Tibial nerve (tissue), 4 donors: ENCODE results near the gene TBPL2. TPM values are rescaled to one million over a fixed set of nuclear protein-coding genes. Genes with fewer than 3 reads are reported as not detected.
"Not testable (repeated sequence)": the region's sequence is repeated elsewhere in the genome, so short reads cannot be mapped to it uniquely, and the experiment has no call there.

Experiments
- DNase-seq, 2 donors: peaks; one replicate each; pipeline ENCODE4 v3.0.0-alpha.2; 2019; ENCODE audit warnings: low spot score in 2 of 2
- H3K27ac ChIP-seq, 4 donors: fragments of 200-600 bp; sonication (generic) in 3 of 4; one replicate each; pipeline ENCODE4 v1.5.1; 2017 to 2019; ENCODE audit warnings: mild to moderate bottlenecking in 1 of 4
- H3K27me3 ChIP-seq, 2 donors: fragments of 200-600 bp; sonication (generic) in 1 of 2; one replicate each; pipeline versions ENCODE4 v1.5.1 to v1.6.0; 2017 to 2019
- H3K36me3 ChIP-seq, 3 donors: fragments of 200-600 bp; sonication (generic); one replicate each; pipeline ENCODE4 v1.5.1; 2018 to 2019
- H3K4me1 ChIP-seq, 4 donors: fragments of 200-600 bp; sonication (generic) in 3 of 4; one replicate each; pipeline ENCODE4 v1.5.1; 2017 to 2019
- H3K4me3 ChIP-seq, 4 donors: fragments of 200-600 bp; sonication (generic) in 3 of 4; one replicate each; pipeline ENCODE4 v1.5.1; 2017 to 2019; ENCODE audit warnings: mild to moderate bottlenecking in 1 of 4, moderate library complexity in 1 of 4
- H3K9me3 ChIP-seq, 4 donors: fragments of 200-600 bp; sonication (generic) in 3 of 4; one replicate each; pipeline ENCODE4 v1.5.1; 2017 to 2019
- EP300 ChIP-seq, 2 donors: sonication (generic); formaldehyde crosslinking; IDR thresholded peaks; one replicate each; pipeline ENCODE4 v1.6.1; 2017; ENCODE audit warnings: antibody characterized with exemption in 2 of 2, mild to moderate bottlenecking in 1 of 2
- POLR2A ChIP-seq, 2 donors: fragments of 450-650 bp; IDR thresholded peaks; one replicate each; pipeline ENCODE4 v1.6.1; 2017; ENCODE audit warnings: antibody characterized with exemption in 2 of 2, mild to moderate bottlenecking in 2 of 2, moderate library complexity in 2 of 2
- WGBS, 2 donors: methylation state at CpG; one replicate each; pipeline ENCODE4 v1.1.5; 2018; 5-methylcytosine and 5-hydroxymethylcytosine counted together
- total RNA-seq, 4 donors: library from RNA; depleted of rRNA; stranded (reverse); fragments of >200 nt; gene quantifications; one replicate each; pipeline ENCODE4 v1.1.0, GENCODE V29; 2016
- TF ChIP-seq, protein P1 (sequence below), 5 experiments: fragments of 200-600 bp in 3 of 5; fragments of 450-650 bp in 2 of 5; sonication (generic) in 3 of 5; IDR thresholded peaks; one replicate each; pipeline ENCODE4 v1.5.1; 2016 to 2019; ENCODE audit warnings: antibody characterized with exemption in 5 of 5, mild to moderate bottlenecking in 3 of 5, moderate library complexity in 2 of 5

Gene TBPL2
- under 1 TPM in 1 of 4 donors, not detected in 3; 0.90 TPM for total RNA-seq

- no peak for DNase-seq
- no peaks in the 10 kb centered on the region for H3K4me1 ChIP-seq
- no peaks in the 10 kb centered on the region for H3K36me3 ChIP-seq
- H3K9me3 ChIP-seq = no peaks in the 10 kb centered on the region
- H3K4me3 ChIP-seq = no peak within 1 kb of the TSS
- H3K27me3 ChIP-seq = peaks cover 0 to 4% of the 10 kb centered on the region in 2 donors
- WGBS, 2 donors = 30 to 53% methylated on average over 22 to 25 of the region's 29 CpGs
- H3K27ac ChIP-seq = no peak within 1 kb of the TSS
- TF ChIP-seq, protein P1, sequence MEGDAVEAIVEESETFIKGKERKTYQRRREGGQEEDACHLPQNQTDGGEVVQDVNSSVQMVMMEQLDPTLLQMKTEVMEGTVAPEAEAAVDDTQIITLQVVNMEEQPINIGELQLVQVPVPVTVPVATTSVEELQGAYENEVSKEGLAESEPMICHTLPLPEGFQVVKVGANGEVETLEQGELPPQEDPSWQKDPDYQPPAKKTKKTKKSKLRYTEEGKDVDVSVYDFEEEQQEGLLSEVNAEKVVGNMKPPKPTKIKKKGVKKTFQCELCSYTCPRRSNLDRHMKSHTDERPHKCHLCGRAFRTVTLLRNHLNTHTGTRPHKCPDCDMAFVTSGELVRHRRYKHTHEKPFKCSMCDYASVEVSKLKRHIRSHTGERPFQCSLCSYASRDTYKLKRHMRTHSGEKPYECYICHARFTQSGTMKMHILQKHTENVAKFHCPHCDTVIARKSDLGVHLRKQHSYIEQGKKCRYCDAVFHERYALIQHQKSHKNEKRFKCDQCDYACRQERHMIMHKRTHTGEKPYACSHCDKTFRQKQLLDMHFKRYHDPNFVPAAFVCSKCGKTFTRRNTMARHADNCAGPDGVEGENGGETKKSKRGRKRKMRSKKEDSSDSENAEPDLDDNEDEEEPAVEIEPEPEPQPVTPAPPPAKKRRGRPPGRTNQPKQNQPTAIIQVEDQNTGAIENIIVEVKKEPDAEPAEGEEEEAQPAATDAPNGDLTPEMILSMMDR (IDR thresholded peaks at IDR 0.05) = no peak
- TF ChIP-seq EP300 (IDR thresholded peaks at IDR 0.05) (no peak), POLR2A (IDR thresholded peaks at IDR 0.05) (no peak)
These were observed at the start of gene TBPL2 for GRCh38 chr14:55440385-55440784. Gene TBPL2 (minus strand): TSS chr14:55440616. CDS start chr14:55440449, 167 bp downstream.

GRCh38 chr14:55488204-55488603 is 47.8 kb upstream of the TBPL2 start:
- H3K27ac ChIP-seq = no peak overlapping the region
- DNase-seq = no peak
- 24 to 34% methylated on average over 4 of the region's 4 CpGs for WGBS, 2 donors
- H3K9me3 ChIP-seq = no peaks in the 10 kb centered on the region
- no peaks in the 10 kb centered on the region for H3K36me3 ChIP-seq
- H3K27me3 ChIP-seq = no peaks in the 10 kb centered on the region
- H3K4me1 ChIP-seq = no peaks in the 10 kb centered on the region
- TF ChIP-seq POLR2A (IDR thresholded peaks at IDR 0.05) (no peak), EP300 (IDR thresholded peaks at IDR 0.05) (no peak)
- TF ChIP-seq, protein P1 (IDR thresholded peaks at IDR 0.05) = no peak
- no peak overlapping the region for H3K4me3 ChIP-seq

DNA sequence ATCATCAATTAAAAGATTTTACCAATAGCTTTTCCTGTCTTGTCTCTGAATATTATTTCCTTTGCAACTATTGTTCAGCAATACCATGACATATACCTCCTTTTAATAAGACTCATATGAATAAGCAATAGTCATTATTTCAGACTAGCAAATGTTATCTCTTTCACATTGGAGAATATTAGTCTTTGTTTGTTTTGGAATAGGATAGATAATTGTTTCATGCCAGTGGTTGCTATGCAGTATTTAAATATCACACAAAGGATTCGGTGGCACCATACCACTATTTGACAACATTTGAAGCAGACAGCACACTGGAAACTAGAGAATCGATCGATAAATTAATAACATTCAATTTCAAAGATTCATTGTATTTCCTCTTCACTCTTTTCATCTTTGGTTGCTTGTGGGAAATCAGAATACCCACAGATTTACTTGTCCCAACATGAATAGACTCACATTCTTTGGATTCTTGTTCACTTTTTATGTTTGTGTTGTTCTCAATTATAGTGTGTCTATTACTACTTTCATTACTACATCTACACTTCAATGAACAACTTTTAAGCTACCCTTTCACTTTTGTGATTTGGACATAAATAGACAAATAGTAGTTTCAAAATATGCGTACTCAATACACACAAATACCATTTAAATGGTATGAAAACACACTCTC is 42.7 kb upstream of the TBPL2 start:
- 57 to 62% methylated on average over 4 of the region's 4 CpGs for WGBS, 2 donors
- H3K36me3 ChIP-seq = no peaks in the 10 kb centered on the region
- no peaks in the 10 kb centered on the region for H3K27me3 ChIP-seq
- TF ChIP-seq, protein P1 (IDR thresholded peaks at IDR 0.05) = no peak
- TF ChIP-seq EP300 (IDR thresholded peaks at IDR 0.05) (no peak), POLR2A (IDR thresholded peaks at IDR 0.05) (no peak)
- H3K27ac ChIP-seq = no peak overlapping the region
- H3K4me3 ChIP-seq = no peak overlapping the region
- H3K4me1 ChIP-seq = no peaks in the 10 kb centered on the region
- no peaks in the 10 kb centered on the region for H3K9me3 ChIP-seq
- no peak for DNase-seq

GRCh38 chr14:55481769-55482168 is 41.4 kb upstream of the TBPL2 start:
- H3K4me3 ChIP-seq = no peak overlapping the region
- no peak overlapping the region for H3K27ac ChIP-seq
- WGBS, 2 donors = 91 to 94% methylated on average over 5 of the region's 5 CpGs
- TF ChIP-seq, protein P1 (IDR thresholded peaks at IDR 0.05) = no peak
- TF ChIP-seq POLR2A (IDR thresholded peaks at IDR 0.05) (no peak), EP300 (IDR thresholded peaks at IDR 0.05) (no peak)
- no peaks in the 10 kb centered on the region for H3K9me3 ChIP-seq
- no peaks in the 10 kb centered on the region for H3K4me1 ChIP-seq
- H3K36me3 ChIP-seq = no peaks in the 10 kb centered on the region
- no peak for DNase-seq
- no peaks in the 10 kb centered on the region for H3K27me3 ChIP-seq

DNA sequence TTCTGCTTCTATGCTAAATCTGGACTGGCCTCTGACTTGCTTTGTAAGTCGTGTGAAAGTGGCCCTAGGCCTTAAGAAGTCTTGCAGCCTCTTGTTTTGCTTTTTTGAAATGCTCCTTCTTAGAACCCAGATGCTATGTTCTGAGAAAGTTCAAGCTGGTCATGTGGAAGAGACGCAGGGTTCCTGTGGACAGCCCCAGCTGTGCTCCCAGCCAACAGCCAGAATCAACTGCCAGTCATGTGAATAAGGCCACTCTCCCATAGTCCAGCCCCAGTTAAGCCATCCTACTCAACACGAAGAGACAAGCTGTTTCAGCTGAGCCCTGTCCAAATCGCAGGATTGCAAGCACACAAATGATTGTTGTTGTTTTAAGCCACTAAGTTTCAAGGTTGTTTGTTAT is 37.3 kb upstream of the TBPL2 start:
- no peaks in the 10 kb centered on the region for H3K9me3 ChIP-seq
- no peak for DNase-seq
- H3K36me3 ChIP-seq = no peaks in the 10 kb centered on the region
- no peaks in the 10 kb centered on the region for H3K4me1 ChIP-seq
- H3K4me3 ChIP-seq = no peak overlapping the region
- TF ChIP-seq POLR2A (IDR thresholded peaks at IDR 0.05) (no peak), EP300 (IDR thresholded peaks at IDR 0.05) (no peak)
- TF ChIP-seq, protein P1 (IDR thresholded peaks at IDR 0.05) = no peak
- H3K27ac ChIP-seq = no peak overlapping the region
- no peaks in the 10 kb centered on the region for H3K27me3 ChIP-seq
- WGBS, 2 donors = 43 to 51% methylated on average over 4 of the region's 4 CpGs

- not testable (repeated sequence) for H3K36me3 ChIP-seq, H3K9me3 ChIP-seq, H3K4me1 ChIP-seq, H3K4me3 ChIP-seq, H3K27me3 ChIP-seq, DNase-seq, H3K27ac ChIP-seq
- WGBS, 2 donors = 96% methylated on average over 3 of the region's 3 CpGs
These were observed 36.0 kb upstream of the TBPL2 start for GRCh38 chr14:55476448-55476847.
